ENCODE results near the gene IGSF21.

The IGSF21 gene

DNA sequence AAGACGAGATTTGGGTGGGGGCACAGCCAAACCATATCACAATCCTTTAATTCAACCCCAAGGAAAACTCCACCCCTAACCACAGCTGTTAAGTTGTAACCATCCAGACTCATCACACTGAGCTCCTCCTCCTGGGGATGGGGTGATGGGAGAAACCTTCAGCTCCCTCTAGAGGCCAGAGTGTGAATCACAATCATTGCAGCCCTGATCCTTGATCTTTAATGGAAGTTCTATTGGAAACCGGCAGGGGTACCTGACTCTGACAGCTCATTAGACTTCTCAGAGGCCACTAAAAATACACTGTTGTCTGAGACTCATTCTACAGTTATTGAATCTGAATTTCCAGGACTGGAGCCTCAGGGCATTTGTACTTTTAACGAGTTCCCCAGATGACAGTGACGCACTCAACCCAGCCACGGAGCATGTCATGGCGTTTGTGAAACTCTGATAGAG is 127.2 kb downstream of the IGSF21 start:
- peak in 1 of 2 donors; percentile 15 for DNase-seq

GRCh38 chr1:18237371-18237770 is 129.8 kb downstream of the IGSF21 start:
- no peak for DNase-seq

DNA sequence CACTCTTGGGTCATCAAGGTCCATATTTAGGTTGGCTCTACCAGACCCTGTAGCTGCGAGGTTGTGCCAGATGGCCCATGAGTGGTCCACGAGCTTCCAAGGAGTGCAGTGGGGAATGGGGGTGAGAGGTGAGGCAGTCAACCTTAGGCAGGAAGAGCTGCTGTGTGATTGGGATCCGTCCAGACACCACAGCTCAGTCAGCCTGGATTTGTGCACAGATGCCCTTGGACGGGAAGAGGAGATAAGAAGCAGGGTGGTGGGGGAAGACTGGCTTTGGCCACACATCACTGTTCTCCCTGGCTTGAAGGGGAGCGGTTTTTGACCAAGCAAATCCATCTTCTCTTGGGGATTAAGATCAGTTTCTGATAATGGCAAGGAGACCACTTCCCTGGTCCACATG is 130.6 kb downstream of the IGSF21 start:
- no peak for DNase-seq

DNA sequence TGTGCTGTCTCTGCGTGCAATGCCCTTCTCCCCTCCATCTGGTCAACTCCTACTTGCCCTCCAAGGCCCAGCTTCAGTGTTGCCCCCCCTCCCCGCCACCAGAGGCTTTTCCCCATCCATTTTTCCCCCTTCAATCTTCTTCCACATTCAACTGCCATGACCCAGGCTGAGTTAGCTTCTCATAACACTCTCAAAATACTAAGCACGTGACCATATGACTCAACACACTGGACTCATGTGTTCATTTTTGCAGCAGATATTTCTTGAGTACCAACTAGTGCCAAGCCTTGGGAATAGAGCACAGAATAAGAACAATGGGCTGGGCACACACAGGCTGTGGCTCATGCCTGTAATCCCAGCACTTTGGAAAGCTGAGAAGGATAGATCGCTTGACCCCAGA is 132.1 kb downstream of the IGSF21 start:
- no peak for DNase-seq

DNA sequence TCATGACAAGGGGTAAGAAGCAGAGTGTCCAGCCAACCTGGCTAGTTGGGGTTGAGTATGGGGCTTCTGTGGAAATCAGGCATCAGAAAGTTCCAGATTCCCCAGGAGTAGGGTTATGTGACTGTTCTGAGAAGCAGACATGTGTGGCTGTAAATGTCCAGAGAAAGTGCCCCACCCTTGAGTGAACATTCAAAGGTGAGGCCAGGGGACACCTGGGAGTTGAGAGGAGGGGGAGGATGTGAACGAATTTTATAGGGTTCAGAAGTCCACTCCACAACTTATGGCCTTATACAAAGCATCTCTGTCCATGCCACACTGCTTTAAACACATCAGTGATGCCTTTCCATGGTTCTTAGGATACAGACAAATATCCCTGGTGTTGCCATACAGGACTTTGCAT is 133.3 kb downstream of the IGSF21 start:
- no peak for DNase-seq

GRCh38 chr1:18241891-18242290 is 134.3 kb downstream of the IGSF21 start:
- no peak for DNase-seq

- DNase-seq = no peak
Observed at GRCh38 chr1:18243503-18244175, 136.0 kb downstream of the IGSF21 start.

DNA sequence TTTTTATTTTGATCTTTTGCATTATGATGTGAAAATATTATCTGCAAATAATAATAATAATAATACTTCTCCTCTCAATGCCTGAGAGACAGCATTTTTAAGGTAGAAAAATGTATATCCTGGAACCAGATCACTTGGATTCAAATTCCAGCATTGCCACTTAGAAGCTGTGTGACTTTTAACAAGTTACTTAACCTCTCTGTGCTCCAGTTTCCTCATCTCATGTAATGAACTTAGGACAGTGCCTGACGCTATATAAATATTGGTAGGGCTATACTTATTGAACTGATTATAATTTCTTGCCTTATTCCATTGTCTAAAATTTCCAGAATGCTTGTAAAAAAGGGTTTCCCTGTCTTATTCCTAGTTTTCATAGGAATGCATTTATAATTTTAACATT is 137.2 kb downstream of the IGSF21 start:
- DNase-seq = no peak

DNA sequence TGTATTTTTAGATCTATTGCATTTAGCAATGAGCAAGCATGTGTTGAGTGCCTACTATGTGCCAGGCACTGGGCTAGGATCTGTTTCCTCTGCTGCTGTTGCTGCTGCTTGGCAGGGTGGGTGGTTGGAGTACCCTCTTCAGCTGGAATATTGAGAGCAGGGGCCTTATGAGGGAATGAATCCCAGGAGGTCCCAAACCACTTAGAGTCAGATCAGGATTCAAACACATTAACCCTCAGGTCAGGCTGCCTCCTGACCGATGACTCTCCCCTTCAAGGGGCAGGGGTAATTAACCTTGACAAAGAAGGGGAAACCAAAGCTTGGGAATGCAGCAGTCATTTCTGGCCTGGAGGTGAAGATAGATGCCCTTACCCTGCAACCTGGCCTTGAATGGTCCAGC is 138.0 kb downstream of the IGSF21 start:
- no peak for DNase-seq

GRCh38 chr1:18246543-18246942 is 138.9 kb downstream of the IGSF21 start:
- DNase-seq = no peak

GRCh38 chr1:18247151-18247550 is 139.6 kb downstream of the IGSF21 start:
- no peak for DNase-seq

DNA sequence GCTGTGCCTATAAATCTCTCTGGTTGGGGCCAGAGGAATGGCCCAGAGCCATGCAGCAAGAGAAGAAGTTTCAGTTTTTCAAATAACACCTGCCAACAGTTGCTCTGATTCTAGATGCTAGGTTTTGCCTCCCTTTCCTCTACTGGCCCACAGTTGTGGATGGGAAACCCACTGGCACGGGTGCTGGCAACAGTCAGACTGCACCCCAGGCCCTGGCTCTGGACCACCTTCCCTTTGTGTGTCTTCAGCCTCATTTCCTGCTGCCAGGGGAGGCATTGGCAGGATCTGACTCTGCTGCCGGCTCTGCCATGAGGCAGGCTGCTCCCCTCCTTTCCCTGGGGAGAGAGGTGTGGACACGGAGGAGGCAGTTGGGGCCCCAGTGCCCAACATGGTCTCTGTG is 142.0 kb downstream of the IGSF21 start:
- no peak for DNase-seq

DNA sequence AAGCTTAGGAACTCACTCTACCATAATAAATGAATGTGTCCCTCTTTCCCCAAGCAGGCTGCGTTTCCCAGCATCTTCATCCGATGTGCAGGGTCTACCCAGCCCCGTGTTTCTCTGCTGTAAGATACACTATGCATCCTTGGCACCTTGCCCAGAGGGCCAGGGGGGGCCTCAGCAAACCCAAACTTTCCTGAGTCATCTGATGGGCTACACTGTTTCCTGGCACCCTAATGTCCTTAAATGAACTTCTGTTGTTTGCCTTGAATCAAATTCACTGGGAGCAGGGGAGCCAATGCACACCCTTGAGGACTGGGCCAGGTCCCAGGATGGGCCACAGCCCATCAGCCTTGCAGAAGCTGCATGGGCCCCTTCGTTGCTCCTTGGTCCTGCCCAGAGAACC is 145.5 kb downstream of the IGSF21 start:
- no peak for DNase-seq

- peak; percentile 19 to 32 for DNase-seq
Observed at GRCh38 chr1:18256282-18257235, 149.0 kb downstream of the IGSF21 start.

GRCh38 chr1:18257778-18258177 is 150.2 kb downstream of the IGSF21 start:
- DNase-seq = no peak

- DNase-seq = no peak
Observed at GRCh38 chr1:18261891-18262290, 154.3 kb downstream of the IGSF21 start.

- no peak for DNase-seq
Observed at GRCh38 chr1:18262726-18263125, 155.1 kb downstream of the IGSF21 start.

- DNase-seq = no peak
Observed at GRCh38 chr1:18263547-18264120, 156.0 kb downstream of the IGSF21 start.

GRCh38 chr1:18264450-18265039 is 156.9 kb downstream of the IGSF21 start:
- DNase-seq = no peak

- DNase-seq = no peak
Observed at GRCh38 chr1:18265641-18266040, 158.0 kb downstream of the IGSF21 start.

DNA sequence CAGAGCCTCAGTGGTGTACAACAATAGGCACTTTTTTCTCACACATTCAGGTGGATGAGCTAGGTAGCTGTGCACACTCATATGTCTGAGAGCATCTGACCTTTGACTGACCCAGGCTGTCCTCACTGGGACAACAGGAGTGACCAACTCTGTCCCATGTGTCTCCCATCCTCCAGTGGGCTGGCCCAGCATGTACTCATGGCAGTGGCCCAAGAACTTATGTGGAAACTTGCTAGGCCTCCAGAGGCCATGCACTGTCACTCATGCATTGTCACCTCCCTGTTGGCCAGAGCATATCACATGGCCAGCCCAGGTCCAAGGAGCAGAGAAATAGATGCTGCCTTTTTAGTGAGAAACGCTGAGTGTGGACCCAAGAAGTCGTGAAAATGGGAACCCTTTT is 158.8 kb downstream of the IGSF21 start:
- DNase-seq = no peak

DNA sequence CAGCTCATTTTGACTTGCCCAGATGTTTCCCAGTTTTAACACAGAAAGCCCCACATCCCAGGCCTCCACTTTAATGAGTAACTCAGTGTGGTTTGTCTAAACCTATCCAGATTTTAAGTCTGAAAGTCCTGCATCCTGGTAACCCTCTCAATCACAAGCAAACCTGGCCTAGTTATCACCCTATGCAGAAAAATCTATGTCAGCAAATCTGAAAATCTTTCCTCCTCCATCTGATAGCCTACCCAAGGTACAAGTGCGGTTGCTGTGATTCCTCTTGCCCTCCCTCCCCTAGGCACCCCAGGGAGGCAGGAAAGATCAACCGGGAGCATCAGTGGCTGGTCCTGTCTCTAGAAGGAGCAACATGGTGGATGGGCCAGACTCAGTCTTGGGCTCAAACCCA is 163.7 kb downstream of the IGSF21 start:
- DNase-seq = no peak

- no peak for DNase-seq
Observed at GRCh38 chr1:18278946-18279345, 171.3 kb downstream of the IGSF21 start.
